Epidermal melanocyte (primary cell): ENCODE results near the gene ERLIN1.
A peak's percentile ranks its signal among the peaks of the same experiment; 100 is the strongest.
"Not testable (repeated sequence)": the region's sequence is repeated elsewhere in the genome, so short reads cannot be mapped to it uniquely, and the experiment has no call there.

Experiments used
- DNase-seq: peaks from one replicate; pipeline ENCODE4 v3.0.0; 2011; ENCODE audit warnings: low spot score; ENCODE audit not compliant: insufficient read length

The ERLIN1 gene

GRCh38 chr10:100135486-100135885 lies 50.3 kb downstream of the ERLIN1 start:
- DNase-seq = no peak

GRCh38 chr10:100133801-100134200 lies 52.0 kb downstream of the ERLIN1 start:
- no peak for DNase-seq

- DNase-seq = no peak
These were observed 53.4 kb downstream of the ERLIN1 start for GRCh38 chr10:100132427-100132826.

- DNase-seq = no peak
These were observed 54.3 kb downstream of the ERLIN1 start for GRCh38 chr10:100131571-100131970.

GRCh38 chr10:100130831-100131230 lies 55.0 kb downstream of the ERLIN1 start:
- DNase-seq = no peak

- no peak for DNase-seq
These were observed 56.4 kb downstream of the ERLIN1 start for GRCh38 chr10:100129424-100129823.

GRCh38 chr10:100128951-100129350 lies 56.9 kb downstream of the ERLIN1 start:
- DNase-seq = no peak

- DNase-seq = not testable (repeated sequence)
These were observed 60.5 kb downstream of the ERLIN1 start for GRCh38 chr10:100125335-100125734.

GRCh38 chr10:100124097-100124496 lies 61.7 kb downstream of the ERLIN1 start:
- DNase-seq = no peak

GRCh38 chr10:100122780-100123179 lies 63.0 kb downstream of the ERLIN1 start:
- no peak for DNase-seq

- DNase-seq = no peak
These were observed 65.3 kb downstream of the ERLIN1 start for GRCh38 chr10:100120550-100120949.

- no peak for DNase-seq
These were observed 66.1 kb downstream of the ERLIN1 start for GRCh38 chr10:100119726-100120125.

GRCh38 chr10:100114976-100115770 lies 70.7 kb downstream of the ERLIN1 start:
- no peak for DNase-seq

GRCh38 chr10:100114460-100114859 lies 71.4 kb downstream of the ERLIN1 start:
- DNase-seq = no peak

GRCh38 chr10:100109670-100110069 lies 76.2 kb downstream of the ERLIN1 start:
- DNase-seq = no peak

- no peak for DNase-seq
These were observed 79.0 kb downstream of the ERLIN1 start for GRCh38 chr10:100106865-100107264.

- no peak for DNase-seq
These were observed 81.5 kb downstream of the ERLIN1 start for GRCh38 chr10:100104300-100104699.

- DNase-seq = no peak
These were observed 82.2 kb downstream of the ERLIN1 start for GRCh38 chr10:100103581-100103980.

GRCh38 chr10:100101192-100102076 lies 84.4 kb downstream of the ERLIN1 start:
- no peak for DNase-seq

- DNase-seq = peak; percentile 54
These were observed 85.1 kb downstream of the ERLIN1 start for GRCh38 chr10:100100651-100101184.
